Choroid plexus epithelial cell (primary cell): Measurements from ENCODE around the gene CHD3.

Experiments used
- DNase-seq: peaks from one replicate; pipeline ENCODE4 v3.0.0-alpha.2; 2010; ENCODE audit warnings: low read depth
- H3K4me3 ChIP-seq: 2 replicates; pipeline ENCODE4 v1.5.1; 2011; ENCODE audit warnings: low read depth, mild to moderate bottlenecking, control low read depth, low read length, moderate library complexity
- CTCF ChIP-seq: conservative IDR thresholded peaks from 2 replicates; pipeline ENCODE4 v1.5.1; 2011; ENCODE audit warnings: low read depth, mild to moderate bottlenecking, control low read depth, inconsistent platforms, low read length, moderate library complexity

The CHD3 gene

DNA sequence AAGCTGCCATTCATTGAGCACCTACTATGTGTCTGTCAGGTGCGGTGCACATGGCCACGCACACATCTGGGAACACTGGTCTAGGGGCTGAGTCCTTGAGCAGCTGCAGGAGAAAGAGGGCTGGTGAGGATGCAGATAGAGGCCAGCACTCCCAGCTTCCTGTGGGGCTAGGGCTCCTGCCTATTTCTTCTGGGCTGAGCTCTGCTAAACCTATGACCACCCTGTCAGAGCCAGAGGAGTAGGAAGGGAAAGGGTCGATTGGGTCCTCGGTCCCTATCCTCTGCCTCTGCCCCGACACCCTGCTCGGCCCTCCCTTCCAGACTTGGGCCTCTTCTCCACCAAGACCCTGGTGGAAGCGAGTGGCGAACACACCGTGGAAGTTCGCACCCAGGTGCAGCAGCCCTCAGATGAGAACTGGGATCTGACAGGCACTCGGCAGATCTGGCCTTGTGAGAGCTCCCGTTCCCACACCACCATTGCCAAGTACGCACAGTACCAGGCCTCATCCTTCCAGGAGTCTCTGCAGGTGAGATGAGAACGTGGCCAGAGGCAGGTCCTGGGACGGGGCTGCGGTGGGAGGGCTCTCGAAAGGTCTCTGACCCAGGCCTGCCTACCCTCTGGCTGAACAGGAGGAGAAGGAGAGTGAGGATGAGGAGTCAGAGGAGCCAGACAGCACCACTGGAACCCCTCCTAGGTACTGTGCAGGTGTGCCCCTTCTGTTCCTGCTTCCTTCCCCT is 37.7 kb upstream of the CHD3 start:
- DNase-seq: no peak
- H3K4me3 ChIP-seq: no peak overlapping the region
- TF ChIP-seq CTCF: no peak

DNA sequence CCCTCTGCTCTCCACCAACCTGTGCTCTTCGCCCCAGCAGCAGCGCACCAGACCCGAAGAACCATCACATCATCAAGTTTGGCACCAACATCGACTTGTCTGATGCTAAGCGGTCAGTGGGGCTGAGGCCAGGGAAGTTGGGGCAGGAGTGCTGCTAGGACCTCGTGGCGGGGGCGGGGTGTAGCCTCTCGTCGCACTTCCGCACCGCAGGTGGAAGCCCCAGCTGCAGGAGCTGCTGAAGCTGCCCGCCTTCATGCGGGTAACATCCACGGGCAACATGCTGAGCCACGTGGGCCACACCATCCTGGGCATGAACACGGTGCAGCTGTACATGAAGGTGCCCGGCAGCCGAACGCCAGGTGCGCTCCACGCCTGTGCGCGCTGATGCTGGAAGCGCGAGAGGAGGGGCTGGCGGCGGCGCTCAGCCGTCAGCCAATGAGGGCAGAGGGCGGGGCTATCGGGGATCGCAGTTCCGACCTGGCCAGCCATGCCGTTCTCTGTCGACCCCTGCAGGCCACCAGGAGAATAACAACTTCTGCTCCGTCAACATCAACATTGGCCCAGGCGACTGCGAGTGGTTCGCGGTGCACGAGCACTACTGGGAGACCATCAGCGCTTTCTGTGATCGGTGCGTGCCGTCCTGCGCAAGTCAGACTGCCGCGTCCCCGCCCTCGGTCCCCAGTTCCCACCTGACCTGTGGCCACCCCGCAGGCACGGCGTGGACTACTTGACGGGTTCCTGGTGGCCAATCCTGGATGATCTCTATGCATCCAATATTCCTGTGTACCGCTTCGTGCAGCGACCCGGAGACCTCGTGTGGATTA is 36.9 kb upstream of the CHD3 start:
- peak; percentile 90 for TF ChIP-seq CTCF
- peak overlapping the region; percentile 18 for H3K4me3 ChIP-seq
- peak; percentile 91 for DNase-seq

DNA sequence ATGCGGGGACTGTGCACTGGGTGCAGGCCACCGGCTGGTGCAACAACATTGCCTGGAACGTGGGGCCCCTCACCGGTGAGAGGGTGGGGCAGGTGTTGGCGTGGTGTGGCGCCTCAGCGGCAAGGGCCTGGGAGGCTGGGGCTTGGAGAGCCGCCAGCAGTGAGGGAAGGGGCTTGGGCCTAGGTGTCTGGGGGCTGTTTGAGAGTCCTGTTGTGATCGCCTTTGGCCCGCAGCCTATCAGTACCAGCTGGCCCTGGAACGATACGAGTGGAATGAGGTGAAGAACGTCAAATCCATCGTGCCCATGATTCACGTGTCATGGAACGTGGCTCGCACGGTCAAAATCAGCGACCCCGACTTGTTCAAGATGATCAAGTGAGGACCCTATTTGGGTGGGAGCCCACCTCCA is 36.3 kb upstream of the CHD3 start:
- TF ChIP-seq CTCF: no peak
- H3K4me3 ChIP-seq: no peak overlapping the region
- DNase-seq: no peak

GRCh38 chr17:7852919-7853690 is 35.5 kb upstream of the CHD3 start:
- DNase-seq: no peak
- no peak for TF ChIP-seq CTCF
- H3K4me3 ChIP-seq: no peak overlapping the region

GRCh38 chr17:7853691-7854038 is 34.9 kb upstream of the CHD3 start:
- DNase-seq: no peak
- no peak for TF ChIP-seq CTCF
- no peak overlapping the region for H3K4me3 ChIP-seq

DNA sequence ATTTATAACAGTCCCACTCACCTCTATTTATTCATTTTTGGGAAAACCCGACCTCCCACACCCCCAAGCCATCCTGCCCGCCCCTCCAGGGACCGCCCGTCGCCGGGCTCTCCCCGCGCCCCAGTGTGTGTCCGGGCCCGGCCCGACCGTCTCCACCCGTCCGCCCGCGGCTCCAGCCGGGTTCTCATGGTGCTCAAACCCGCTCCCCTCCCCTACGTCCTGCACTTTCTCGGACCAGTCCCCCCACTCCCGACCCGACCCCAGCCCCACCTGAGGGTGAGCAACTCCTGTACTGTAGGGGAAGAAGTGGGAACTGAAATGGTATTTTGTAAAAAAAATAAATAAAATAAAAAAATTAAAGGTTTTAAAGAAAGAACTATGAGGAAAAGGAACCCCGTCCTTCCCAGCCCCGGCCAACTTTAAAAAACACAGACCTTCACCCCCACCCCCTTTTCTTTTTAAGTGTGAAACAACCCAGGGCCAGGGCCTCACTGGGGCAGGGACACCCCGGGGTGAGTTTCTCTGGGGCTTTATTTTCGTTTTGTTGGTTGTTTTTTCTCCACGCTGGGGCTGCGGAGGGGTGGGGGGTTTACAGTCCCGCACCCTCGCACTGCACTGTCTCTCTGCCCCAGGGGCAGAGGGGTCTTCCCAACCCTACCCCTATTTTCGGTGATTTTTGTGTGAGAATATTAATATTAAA is 34.4 kb upstream of the CHD3 start:
- no peak overlapping the region for H3K4me3 ChIP-seq
- no peak for DNase-seq
- TF ChIP-seq CTCF: no peak
